ENCODE measurements around the gene GABBR2. TPM values are rescaled to one million over a fixed set of nuclear protein-coding genes. Genes with fewer than 3 reads are reported as not detected.

The GABBR2 gene
- total RNA-seq, 1 experiment from 2014 or later, result not detected

DNA sequence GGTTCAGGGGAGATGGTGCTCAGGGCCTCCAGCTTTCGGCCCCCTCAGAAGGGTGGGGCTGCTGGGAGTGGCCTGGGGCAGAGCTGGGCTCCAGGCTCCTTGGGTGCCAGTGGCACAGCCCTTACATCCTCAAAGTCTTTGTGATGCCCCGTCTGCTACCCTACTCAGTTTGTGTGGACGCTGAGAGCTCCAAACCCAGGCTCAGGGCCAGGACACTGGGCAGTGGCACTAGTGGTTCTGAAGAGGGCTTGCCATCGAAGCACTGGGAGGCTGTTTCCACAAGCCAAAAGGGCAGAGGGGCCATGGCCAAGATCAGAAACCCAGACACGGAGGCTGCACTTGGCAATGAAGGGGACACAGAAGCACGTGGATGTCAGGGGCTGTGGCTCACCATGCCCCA is 99.1 kb downstream of the GABBR2 start:
- intact Hi-C loops (cut with micrococcal nuclease; ENCODE audit: unreplicated experiment), result no loop called here
- Histone ChIP-seq H3K9me3 (ENCODE audit: low read depth, low read length, poor library complexity, severe bottlenecking) (no peaks in the 10 kb centered on the region), H3K27me3 (replicated peaks; ENCODE audit: insufficient read depth, low read depth, low read length, poor library complexity) (peaks cover 16% of the 10 kb centered on the region), H3K4me3 (ENCODE audit: low read depth, low read length, poor library complexity, severe bottlenecking) (no peak overlapping the region), H3K4me1 (ENCODE audit: insufficient read depth, low read length, poor library complexity, severe bottlenecking) (no peaks in the 10 kb centered on the region), H3K36me3 (ENCODE audit: insufficient read depth, low read length, poor library complexity, severe bottlenecking) (no peaks in the 10 kb centered on the region), H3K27ac (ENCODE audit: low read depth, low read length, poor library complexity, severe bottlenecking) (no peak overlapping the region)
- DNase-seq (ENCODE audit: low spot score), result no peak
- BruUV-seq (replicated peaks), result no TSS peak
- TF ChIP-seq EZH2 (IDR thresholded peaks at IDR 0.05; ENCODE audit: borderline replicate concordance, low read depth, low read length, poor library complexity, severe bottlenecking) (no peak), CTCF (conservative IDR thresholded peaks at IDR 0.05; ENCODE audit: low read depth, low read length) (no peak)
- ChIA-PET POLR2A (ENCODE audit: low non-redundant PET) (no interaction called here), CTCF (no interaction called here)

- Histone ChIP-seq H3K36me3 (ENCODE audit: insufficient read depth, low read length, poor library complexity, severe bottlenecking) (no peaks in the 10 kb centered on the region), H3K9me3 (ENCODE audit: low read depth, low read length, poor library complexity, severe bottlenecking) (no peaks in the 10 kb centered on the region), H3K27ac (ENCODE audit: low read depth, low read length, poor library complexity, severe bottlenecking) (no peak overlapping the region), H3K4me1 (ENCODE audit: insufficient read depth, low read length, poor library complexity, severe bottlenecking) (no peaks in the 10 kb centered on the region), H3K4me3 (ENCODE audit: low read depth, low read length, poor library complexity, severe bottlenecking) (no peak overlapping the region), H3K27me3 (replicated peaks; ENCODE audit: insufficient read depth, low read depth, low read length, poor library complexity) (peaks cover 22% of the 10 kb centered on the region)
- ChIA-PET POLR2A (ENCODE audit: low non-redundant PET) (no interaction called here), CTCF (no interaction called here)
- no TSS peak for BruUV-seq (replicated peaks)
- no peak for DNase-seq (ENCODE audit: low spot score)
- TF ChIP-seq CTCF (conservative IDR thresholded peaks at IDR 0.05; ENCODE audit: low read depth, low read length), result no peak
- no peak for TF ChIP-seq EZH2 (IDR thresholded peaks at IDR 0.05; ENCODE audit: borderline replicate concordance, low read depth, low read length, poor library complexity, severe bottlenecking)
- intact Hi-C loops (cut with micrococcal nuclease; ENCODE audit: unreplicated experiment), result no loop called here
These were observed 100.9 kb downstream of the GABBR2 start for GRCh38 chr9:98607787-98608186.

GRCh38 chr9:98607152-98607551 is 101.6 kb downstream of the GABBR2 start:
- intact Hi-C loops (cut with micrococcal nuclease; ENCODE audit: unreplicated experiment), result no loop called here
- TF ChIP-seq EZH2 (IDR thresholded peaks at IDR 0.05; ENCODE audit: borderline replicate concordance, low read depth, low read length, poor library complexity, severe bottlenecking) (no peak), CTCF (conservative IDR thresholded peaks at IDR 0.05; ENCODE audit: low read depth, low read length) (no peak)
- BruUV-seq (replicated peaks), result no TSS peak
- no peak for DNase-seq (ENCODE audit: low spot score)
- Histone ChIP-seq H3K4me1 (ENCODE audit: insufficient read depth, low read length, poor library complexity, severe bottlenecking) (no peaks in the 10 kb centered on the region), H3K4me3 (ENCODE audit: low read depth, low read length, poor library complexity, severe bottlenecking) (no peak overlapping the region), H3K9me3 (ENCODE audit: low read depth, low read length, poor library complexity, severe bottlenecking) (no peaks in the 10 kb centered on the region), H3K36me3 (ENCODE audit: insufficient read depth, low read length, poor library complexity, severe bottlenecking) (no peaks in the 10 kb centered on the region), H3K27ac (ENCODE audit: low read depth, low read length, poor library complexity, severe bottlenecking) (no peak overlapping the region), H3K27me3 (replicated peaks; ENCODE audit: insufficient read depth, low read depth, low read length, poor library complexity) (peaks cover 27% of the 10 kb centered on the region)
- ChIA-PET CTCF (no interaction called here), POLR2A (ENCODE audit: low non-redundant PET) (no interaction called here)

Measured in A673 (cell line).